Activated CD4-positive, alpha-beta T cell treated with anti-CD3 and anti-CD28 coated beads, Interleukin-10, Interleukin-2, amounts not matched to agents 100 ng/mL and 50 ng/mL, durations not matched to agents 16 hours and 8 hours (primary cell): Measurements from ENCODE around the gene NFATC4.

ENCODE experiments used
- DNase-seq: peaks from one replicate; pipeline ENCODE4 v3.0.0-alpha.2; 2020

The NFATC4 gene

GRCh38 chr14:24367514-24368211 lies at the start of gene NFATC4:
Gene NFATC4 (plus strand): TSS chr14:24368184. CDS start chr14:24368341, 157 bp downstream.
- no peak for DNase-seq

GRCh38 chr14:24321212-24321975 lies 46.6 kb upstream of the NFATC4 start:
- no peak for DNase-seq

- no peak for DNase-seq
Observed at GRCh38 chr14:24322672-24323071, 45.3 kb upstream of the NFATC4 start.

- DNase-seq, result no peak
Observed at GRCh38 chr14:24323341-24323740, 44.6 kb upstream of the NFATC4 start.

GRCh38 chr14:24324024-24324423 lies 44.0 kb upstream of the NFATC4 start:
- no peak for DNase-seq

GRCh38 chr14:24325041-24325530 lies 42.9 kb upstream of the NFATC4 start:
- no peak for DNase-seq

GRCh38 chr14:24325963-24326362 lies 42.0 kb upstream of the NFATC4 start:
- DNase-seq, result no peak

- DNase-seq, result no peak
Observed at GRCh38 chr14:24327303-24327702, 40.7 kb upstream of the NFATC4 start.

GRCh38 chr14:24327914-24328313 lies 40.1 kb upstream of the NFATC4 start:
- peak; percentile 37 for DNase-seq

GRCh38 chr14:24329073-24329663 lies 38.8 kb upstream of the NFATC4 start:
- DNase-seq, result no peak

- DNase-seq, result peak; percentile 84
Observed at GRCh38 chr14:24329736-24330135, 38.2 kb upstream of the NFATC4 start.

GRCh38 chr14:24330973-24331674 lies 36.9 kb upstream of the NFATC4 start:
- DNase-seq, result no peak

- DNase-seq, result no peak
Observed at GRCh38 chr14:24331731-24332267, 36.2 kb upstream of the NFATC4 start.

GRCh38 chr14:24332268-24332993 lies 35.6 kb upstream of the NFATC4 start:
- DNase-seq, result peak; percentile 92

GRCh38 chr14:24334431-24335291 lies 33.3 kb upstream of the NFATC4 start, which contains the start of gene ADCY4:
Gene ADCY4 (minus strand): TSS chr14:24335071. CDS start chr14:24334652, 419 bp downstream.
- no peak for DNase-seq

GRCh38 chr14:24335461-24336171 lies 32.4 kb upstream of the NFATC4 start:
- DNase-seq, result no peak

- no peak for DNase-seq
Observed at GRCh38 chr14:24337144-24337823, 30.7 kb upstream of the NFATC4 start.

- DNase-seq, result no peak
Observed at GRCh38 chr14:24337824-24338175, 30.2 kb upstream of the NFATC4 start.

GRCh38 chr14:24338843-24339242 lies 29.1 kb upstream of the NFATC4 start:
- DNase-seq, result no peak
